Stimulated activated CD4-positive, alpha-beta T cell treated with anti-CD3 and anti-CD28 coated beads, Interleukin-15, amount 100 ng/mL, for 1 hour (primary cell): ENCODE results near the gene SPEN.
"Not testable (repeated sequence)": the region's sequence is repeated elsewhere in the genome, so short reads cannot be mapped to it uniquely, and the experiment has no call there.

Source experiments
- DNase-seq, 2 donors: peaks; one replicate each; pipeline ENCODE4 v3.0.0-alpha.2; 2020; ENCODE audit warnings: low read depth in 1 of 2, low spot score in 1 of 2

The SPEN gene

DNA sequence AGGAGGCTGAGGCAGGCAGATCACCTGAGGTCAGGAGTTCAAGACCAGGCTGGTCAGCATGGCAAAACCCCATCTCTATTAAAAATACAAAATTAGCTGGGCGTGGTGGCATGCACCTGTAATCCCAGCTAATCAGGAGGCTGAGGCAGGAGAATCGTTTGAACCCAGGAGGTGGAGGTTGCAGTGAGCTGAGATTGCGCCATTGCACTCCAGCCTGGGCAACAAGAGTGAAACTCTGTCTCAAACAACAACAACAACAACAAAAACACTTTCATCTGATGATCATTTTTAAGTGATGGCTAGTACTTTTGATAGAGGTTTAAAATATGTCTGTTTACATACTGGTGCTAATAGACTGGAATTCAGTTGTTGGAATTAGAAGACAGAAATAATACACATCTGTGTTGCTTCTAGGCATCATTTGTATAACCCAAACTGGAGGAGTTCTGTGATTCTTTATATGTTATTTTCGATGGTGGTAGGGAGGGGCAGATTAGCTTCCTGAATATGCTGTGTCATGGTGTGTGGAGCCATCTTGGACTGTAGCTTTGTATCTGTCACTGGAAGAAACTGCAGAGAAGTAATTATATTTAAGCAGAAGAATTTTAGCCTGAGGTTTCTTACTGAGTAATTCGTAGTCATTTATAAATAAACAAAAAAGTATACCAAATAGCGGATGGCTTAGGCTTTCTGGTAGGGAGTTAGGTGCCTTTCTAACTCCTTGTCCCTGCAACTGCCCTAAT, 45.5 kb downstream of the SPEN start:
- not testable (repeated sequence) for DNase-seq

DNA sequence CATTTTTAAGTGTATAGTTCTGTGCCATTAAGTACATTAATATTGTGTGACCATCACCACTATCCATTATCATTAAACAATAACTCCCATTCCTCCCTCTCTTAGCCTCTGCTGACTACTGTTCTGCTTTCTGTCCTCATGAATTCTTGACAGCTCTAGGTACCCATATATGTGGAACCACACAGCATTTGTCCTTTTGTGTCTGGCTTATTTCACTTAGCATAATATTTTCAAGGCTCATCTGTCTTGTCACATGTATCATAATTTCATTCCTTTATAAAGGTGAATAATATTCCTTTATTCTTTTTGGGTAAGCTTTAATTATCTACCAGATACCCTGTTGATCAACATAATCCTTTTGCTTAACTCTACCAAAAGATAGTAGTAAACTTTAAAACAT, 47.7 kb downstream of the SPEN start:
- no peak for DNase-seq

DNA sequence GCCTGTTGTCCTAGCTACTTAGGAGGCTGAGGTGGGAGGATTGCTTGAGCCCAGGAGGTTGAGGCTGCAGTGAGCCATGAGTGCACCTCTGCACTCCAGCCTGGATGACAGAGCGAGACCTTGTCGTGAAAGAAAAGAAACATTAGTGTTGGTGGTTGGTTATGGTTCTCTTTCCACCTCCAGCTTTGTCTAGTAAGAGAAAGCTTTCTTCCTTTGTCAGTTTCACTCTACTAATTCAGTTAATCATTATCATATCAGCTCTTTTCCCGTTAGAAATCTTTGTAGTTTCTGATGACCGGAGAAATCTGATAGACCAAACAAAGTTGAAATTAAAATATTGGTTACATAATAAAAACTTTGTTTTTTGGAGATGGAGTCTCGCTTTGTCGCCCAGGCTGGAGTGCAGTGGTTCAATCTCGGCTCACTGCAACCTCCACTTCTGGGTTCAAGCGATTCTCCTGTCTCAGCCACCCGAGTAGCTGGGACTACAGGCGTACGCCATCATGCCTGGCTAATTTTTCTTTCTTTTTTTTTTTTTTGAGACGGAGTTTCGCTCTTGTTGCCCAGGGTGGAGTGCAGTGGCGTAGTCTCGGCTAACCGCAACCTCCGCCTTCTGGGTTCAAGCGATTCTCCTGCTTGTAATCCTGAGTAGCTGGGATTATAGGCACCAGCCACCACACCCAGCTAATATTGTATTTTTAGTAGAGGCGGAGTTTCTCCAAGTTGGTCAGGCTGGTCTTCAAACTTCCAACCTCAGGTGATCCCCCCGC, 49.5 kb downstream of the SPEN start:
- DNase-seq, result not testable (repeated sequence)

DNA sequence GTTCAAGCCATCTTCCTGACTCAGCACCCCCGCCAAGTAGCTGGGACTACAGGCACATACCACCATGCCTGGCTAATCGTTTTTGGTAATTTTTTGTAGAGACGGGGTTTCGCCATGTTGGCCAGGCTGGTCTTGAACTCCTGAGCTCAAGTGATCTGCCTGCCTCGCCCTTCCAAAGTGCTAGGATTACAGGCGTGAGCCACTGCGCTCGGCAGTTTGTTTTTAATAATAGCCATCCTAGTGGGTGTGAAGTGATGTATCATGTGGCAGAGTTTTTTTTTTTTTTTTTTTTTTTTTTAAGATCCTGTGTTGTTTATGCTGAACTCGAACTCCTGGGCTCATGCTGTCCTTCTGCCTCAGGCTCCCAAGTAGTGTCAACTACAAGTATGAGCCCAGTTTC, 51.8 kb downstream of the SPEN start:
- DNase-seq, result no peak

DNA sequence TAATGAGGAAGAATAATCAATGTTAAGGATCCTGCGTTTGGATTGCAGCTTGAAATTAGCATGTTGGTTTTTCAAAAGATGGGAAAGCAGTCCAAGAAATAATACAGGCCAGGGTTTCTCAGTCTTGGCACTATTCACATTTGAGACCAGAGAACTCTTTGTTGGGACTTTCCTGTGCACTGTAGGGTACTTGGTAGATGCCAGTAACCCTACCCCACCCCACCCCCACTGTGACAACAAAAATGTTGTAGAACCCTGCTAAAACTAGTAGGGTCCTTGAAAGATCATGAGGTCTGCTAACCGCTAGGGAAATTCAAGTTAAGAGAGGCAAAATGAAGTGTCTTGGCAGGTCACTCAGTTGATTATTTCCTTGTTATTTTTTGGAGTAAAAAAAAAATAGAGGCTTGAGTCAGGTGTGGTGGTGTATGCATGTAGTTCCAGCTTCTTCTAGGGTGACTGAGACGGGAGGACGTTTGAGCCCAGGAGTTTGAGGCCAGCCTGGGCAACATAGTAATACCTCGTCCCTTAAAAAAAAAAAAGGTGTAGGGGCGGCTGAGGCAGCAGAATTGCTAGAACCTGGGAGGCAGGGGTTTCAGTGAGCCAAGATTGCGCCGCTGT, 53.3 kb downstream of the SPEN start:
- no peak for DNase-seq

DNA sequence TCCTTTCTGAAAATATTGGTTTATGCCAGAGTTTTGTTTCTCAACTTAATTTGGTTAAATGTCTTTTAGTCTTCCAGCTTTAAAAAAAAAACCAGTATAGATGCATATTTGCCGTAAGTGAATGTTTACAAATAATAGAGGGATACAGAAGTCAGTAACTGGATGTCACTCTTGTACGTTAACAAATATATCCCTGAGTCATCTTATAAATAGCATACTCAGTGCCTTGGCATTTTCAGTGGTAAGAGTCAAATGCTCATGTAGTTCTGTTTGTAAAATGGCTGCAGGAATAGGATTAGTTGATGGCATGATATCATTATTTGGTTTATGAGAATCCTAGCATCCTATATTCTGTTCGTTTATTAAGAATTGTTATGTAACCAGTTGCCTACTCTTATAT, 55.4 kb downstream of the SPEN start:
- DNase-seq, result no peak

DNA sequence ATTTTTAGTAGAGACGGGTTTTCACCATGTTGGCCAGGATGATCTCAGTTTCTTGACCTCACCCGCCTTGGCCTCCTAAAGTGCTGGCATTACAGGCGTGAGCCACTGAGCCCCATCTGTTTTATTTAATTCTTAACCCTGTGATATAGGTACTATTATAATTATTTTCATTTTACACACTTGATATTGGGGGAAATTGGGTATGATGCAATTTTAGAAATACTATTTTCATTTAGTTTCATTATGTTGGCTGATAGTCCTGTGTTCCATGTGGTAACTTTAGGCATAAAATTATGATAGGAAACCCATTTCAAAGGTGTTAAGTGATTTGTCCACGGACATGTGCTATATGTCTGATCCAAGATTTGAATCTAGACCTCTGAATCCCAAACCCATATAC, 61.1 kb downstream of the SPEN start:
- no peak for DNase-seq

DNA sequence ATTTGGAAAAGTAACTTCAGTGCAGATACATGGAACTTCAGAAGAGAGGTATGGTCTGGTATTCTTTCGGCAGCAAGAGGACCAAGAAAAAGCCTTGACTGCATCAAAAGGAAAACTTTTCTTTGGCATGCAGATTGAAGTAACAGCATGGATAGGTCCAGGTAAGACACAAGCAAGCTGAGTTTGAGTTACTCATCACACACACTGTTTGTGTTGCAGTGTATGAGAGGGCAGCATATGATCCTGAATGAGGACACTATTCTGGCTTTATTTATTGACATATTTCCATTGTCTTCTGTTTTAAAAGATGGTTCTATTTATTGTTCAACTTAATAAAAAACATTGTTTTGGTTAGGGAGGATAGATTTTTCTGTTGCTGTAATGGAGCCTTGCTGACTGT, 63.6 kb downstream of the SPEN start:
- no peak for DNase-seq

DNA sequence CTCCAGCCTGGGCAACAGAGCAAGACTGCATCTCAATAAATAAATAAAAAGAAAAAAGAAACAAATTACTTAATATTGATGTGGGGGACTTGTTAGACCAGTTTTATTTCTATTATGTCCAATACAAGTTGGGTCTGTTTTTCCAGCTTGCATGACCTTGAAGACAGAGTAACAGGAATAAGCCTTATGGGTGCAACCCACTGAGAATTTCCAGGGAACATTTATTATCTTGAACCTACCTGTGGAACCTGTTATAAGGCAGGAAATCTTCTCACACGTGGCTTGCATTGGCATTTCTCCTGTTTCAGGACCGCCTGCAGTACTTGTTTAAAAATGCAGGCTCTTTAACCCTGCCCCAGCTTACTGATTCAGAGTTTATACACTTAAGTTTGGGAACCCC, 64.4 kb downstream of the SPEN start:
- no peak for DNase-seq

DNA sequence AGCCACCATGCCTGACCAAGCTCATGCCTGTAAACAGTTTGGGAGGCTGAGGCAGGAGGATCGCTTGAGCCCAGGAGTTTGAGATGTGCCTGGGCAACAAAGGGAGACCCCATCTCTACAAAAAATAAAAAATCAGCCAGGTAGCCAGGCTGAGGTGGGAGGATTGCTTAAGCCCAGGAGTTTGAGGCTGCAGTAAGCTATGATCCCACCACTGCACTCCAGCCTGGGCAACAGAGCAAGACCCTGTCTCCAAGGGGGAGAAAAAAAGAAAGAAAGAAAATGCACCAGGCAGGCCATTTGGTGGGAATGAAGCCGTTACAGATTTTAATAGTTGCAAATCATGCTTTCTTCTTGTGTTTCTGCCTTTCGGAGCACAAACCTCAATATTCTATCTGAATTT, 66.1 kb downstream of the SPEN start:
- not testable (repeated sequence) for DNase-seq

DNA sequence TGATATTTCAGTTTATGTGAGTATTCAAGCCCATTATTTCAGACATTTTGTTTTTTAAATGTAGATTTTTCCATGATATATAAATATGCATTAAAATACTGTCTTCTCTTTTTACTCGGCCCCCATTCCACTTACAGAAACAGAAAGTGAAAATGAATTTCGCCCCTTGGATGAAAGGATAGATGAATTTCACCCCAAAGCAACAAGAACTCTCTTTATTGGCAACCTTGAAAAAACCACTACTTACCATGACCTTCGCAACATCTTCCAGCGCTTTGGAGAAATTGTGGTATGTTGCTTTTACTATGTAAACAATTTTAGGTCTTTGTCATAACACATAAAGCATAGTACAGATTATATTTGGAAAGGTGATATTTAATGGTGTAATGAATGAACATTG, 68.5 kb downstream of the SPEN start:
- no peak for DNase-seq

DNA sequence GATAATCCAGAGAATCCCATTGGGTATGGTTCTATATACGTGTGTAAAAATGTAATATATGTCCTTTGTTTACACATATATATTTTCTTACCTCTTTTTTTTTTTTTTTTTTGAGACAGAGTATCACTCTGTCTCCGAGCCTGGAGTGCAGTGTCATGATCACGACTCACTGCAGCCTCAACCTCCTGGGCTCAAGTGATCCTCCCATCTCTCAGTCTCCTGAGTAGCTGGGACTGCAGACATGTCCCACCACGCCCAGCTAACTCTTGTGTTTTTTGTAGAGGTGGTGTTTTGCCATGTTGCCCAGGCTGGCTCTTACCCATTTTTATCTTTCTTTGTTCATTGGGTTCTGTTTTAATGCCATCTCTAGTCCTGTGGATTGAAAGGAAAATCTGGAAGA, 68.9 kb downstream of the SPEN start:
- no peak for DNase-seq

DNA sequence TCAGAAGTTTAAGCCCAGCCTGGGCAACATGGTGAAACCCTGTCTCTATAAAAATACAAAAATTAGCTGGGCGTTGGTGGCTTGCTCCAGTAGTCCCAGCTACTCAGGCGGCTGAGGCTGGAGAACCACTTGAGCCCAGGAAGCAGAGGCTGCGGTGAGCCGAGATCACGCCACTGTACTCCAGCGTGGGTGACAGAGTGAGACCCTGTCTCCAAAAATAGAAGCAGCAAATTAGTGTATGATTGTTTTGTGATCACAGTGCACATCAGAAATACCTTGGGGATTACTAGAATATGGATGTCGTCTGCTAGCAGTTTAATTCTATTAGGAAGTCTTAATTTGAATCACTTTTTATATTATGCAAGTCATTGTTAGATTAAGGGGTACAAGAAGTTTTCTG, 69.4 kb downstream of the SPEN start:
- no peak for DNase-seq

DNA sequence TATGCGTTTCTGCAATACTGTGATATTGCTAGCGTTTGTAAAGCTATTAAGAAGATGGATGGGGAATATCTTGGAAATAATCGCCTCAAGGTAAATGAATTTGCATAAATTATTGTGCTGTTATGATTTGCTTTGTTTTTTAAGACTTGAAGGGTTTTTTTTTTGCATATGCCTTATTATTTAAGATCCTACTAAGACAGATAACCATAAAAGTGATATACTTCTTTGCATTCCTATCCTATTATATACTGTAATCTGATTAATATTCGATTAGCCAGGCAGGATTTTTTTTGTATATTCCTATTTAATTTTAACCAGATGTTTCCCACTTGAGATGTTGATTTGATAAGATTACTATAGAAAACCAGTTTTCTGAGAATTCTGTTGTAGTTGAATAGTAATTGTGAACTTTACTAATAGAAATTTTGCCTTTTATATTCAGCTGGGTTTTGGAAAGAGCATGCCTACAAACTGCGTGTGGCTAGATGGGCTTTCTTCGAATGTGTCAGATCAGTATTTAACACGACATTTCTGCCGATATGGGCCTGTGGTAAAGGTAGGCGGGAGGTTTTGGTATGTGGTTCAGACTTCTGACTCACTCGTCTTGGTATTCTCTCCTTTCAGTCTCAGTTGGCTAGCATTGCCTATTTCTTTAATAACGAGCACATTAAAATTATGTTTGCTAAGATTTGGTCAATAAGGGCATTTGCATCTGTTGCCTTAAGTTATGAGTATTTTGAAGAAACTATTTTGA, 71.6 kb downstream of the SPEN start:
- peak in 1 of 2 donors; percentile 25 for DNase-seq

DNA sequence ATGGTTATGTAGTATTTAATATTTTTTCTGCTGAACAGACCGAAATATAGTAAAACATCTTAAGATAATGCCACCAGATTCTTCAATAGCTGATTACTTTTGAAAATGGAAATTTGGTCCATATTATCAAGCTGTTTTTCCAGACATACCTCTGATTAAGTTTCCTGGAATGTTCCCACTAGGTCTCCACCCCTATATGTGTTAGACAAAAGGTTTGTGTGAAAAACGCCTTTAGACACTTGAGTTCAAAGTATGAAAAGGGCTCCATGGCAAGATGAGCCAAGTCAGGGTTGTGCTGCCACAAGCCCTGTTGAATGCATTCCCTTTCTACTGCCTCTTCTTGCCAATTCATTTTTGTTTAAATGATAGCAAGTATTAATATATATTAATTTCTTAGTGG, 75.7 kb downstream of the SPEN start:
- DNase-seq, result no peak

DNA sequence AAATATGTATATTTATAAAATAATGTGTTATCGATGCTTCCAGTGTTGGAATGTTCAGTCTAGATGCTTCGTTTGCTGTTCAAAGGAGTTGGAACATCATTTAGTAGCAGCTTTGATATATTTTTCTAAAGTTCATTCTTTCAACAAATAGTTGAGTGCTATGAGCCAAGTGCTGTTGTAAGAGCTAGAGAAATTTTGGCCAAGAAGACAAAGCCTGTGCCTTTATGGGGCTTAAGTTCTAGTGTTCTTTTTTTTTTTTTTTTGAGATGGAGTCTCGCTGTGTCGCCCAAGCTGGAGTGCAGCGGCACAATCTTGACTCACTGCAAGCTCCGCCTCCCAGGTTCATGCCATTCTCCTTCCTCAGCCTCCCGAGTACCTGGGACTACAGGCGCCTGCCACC, 78.9 kb downstream of the SPEN start:
- not testable (repeated sequence) for DNase-seq

DNA sequence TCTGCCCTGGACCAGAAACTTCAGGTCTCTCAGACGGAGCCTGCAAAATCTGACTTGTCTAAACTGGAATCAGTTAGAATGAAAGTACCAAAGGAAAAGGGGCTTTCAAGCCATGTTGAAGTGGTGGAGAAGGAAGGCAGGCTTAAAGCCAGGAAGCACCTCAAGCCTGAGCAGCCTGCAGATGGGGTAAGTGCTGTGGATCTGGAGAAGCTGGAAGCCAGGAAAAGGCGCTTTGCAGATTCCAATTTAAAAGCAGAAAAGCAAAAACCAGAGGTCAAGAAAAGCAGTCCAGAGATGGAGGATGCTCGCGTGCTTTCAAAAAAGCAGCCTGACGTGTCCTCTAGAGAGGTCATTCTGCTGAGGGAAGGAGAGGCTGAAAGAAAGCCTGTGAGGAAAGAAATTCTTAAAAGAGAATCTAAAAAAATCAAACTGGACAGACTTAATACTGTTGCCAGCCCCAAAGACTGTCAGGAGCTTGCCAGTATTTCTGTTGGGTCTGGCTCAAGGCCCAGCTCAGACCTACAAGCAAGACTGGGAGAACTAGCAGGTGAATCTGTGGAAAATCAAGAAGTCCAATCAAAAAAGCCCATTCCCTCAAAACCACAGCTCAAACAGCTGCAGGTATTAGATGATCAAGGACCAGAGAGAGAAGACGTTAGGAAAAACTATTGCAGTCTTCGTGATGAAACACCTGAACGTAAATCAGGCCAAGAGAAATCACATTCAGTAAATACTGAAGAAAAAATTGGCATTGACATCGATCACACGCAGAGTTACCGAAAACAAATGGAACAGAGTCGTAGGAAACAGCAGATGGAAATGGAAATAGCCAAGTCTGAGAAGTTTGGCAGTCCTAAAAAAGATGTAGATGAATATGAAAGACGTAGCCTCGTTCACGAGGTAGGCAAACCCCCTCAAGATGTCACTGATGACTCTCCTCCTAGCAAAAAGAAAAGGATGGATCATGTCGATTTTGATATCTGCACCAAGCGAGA, 81.8 kb downstream of the SPEN start:
- DNase-seq, result no peak

DNA sequence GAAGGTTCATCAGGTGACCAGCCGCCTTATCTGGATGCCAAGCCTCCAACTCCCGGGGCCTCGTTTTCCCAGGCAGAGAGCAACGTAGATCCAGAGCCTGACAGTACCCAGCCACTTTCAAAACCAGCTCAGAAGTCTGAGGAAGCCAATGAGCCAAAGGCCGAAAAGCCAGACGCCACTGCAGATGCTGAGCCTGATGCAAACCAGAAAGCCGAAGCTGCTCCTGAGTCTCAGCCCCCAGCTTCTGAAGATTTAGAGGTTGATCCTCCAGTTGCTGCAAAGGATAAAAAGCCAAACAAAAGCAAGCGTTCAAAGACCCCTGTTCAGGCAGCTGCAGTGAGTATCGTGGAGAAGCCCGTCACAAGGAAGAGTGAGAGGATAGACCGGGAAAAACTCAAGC, 83.9 kb downstream of the SPEN start:
- no peak for DNase-seq

DNA sequence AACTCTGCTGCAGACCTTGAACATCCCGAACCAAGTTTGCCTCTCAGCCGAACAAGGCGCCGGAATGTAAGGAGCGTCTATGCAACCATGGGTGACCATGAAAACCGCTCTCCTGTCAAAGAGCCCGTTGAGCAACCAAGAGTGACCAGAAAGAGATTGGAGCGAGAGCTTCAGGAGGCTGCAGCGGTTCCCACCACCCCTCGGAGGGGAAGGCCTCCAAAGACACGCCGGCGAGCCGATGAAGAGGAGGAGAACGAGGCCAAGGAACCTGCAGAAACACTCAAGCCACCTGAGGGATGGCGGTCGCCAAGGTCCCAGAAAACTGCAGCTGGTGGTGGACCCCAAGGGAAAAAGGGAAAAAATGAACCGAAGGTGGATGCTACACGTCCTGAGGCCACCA, 84.4 kb downstream of the SPEN start:
- DNase-seq, result no peak

DNA sequence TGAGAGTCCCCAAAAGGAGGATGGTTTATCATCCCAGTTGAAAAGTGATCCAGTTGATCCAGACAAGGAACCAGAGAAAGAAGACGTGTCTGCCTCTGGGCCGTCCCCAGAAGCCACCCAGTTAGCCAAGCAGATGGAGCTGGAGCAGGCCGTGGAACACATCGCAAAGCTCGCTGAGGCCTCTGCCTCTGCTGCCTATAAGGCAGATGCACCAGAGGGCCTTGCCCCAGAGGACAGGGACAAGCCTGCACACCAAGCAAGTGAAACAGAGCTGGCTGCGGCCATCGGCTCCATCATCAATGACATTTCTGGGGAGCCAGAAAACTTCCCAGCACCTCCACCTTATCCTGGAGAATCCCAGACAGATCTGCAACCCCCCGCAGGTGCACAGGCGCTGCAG, 85.1 kb downstream of the SPEN start:
- DNase-seq, result no peak
